ENCODE data around the gene BAZ1A. TPM values are rescaled to one million over a fixed set of nuclear protein-coding genes. Genes with fewer than 3 reads are reported as not detected.

BAZ1A gene
- total RNA-seq, 1 experiment from 2014 or later: 28.2 TPM

- CTCF ChIA-PET: no interaction called here
- Mint-ChIP-seq H3K27ac (no peak overlapping the region), H3K9me3 (peaks cover 13% of the 10 kb centered on the region), H3K36me3 (peaks cover 21% of the 10 kb centered on the region), H3K4me3 (no peak overlapping the region), H3K27me3 (ENCODE audit: low read depth) (no peaks in the 10 kb centered on the region), H3K4me1 (no peaks in the 10 kb centered on the region)
- TF ChIP-seq E2F5 (CRISPR knock-in tag; IDR thresholded peaks at IDR 0.05) (no peak), GABPB1 (CRISPR knock-in tag; IDR thresholded peaks at IDR 0.05) (no peak), SMAD4 (CRISPR knock-in tag; IDR thresholded peaks at IDR 0.05) (no peak), ZSCAN18 (CRISPR knock-in tag; IDR thresholded peaks at IDR 0.05) (no peak), HMGA2 (CRISPR knock-in tag; IDR thresholded peaks at IDR 0.05) (no peak), NR2C2 (CRISPR knock-in tag; IDR thresholded peaks at IDR 0.05) (no peak), IRF2 (CRISPR knock-in tag; IDR thresholded peaks at IDR 0.05; ENCODE audit: borderline replicate concordance, low read depth) (no peak), RELA (CRISPR knock-in tag; IDR thresholded peaks at IDR 0.05; ENCODE audit: borderline replicate concordance) (no peak), CBFB (CRISPR knock-in tag; IDR thresholded peaks at IDR 0.05; ENCODE audit: low read depth) (no peak), FOXJ3 (CRISPR knock-in tag; IDR thresholded peaks at IDR 0.05; ENCODE audit: borderline replicate concordance) (no peak), PRRX2 (CRISPR knock-in tag; IDR thresholded peaks at IDR 0.05) (no peak), IRF1 (CRISPR knock-in tag; IDR thresholded peaks at IDR 0.05) (no peak), AFF4 (CRISPR knock-in tag; IDR thresholded peaks at IDR 0.05; ENCODE audit: borderline replicate concordance) (no peak), FOXP1 (CRISPR knock-in tag; IDR thresholded peaks at IDR 0.05; ENCODE audit: borderline replicate concordance) (no peak), SOX15 (CRISPR knock-in tag; IDR thresholded peaks at IDR 0.05) (no peak)
- POLR2A ChIA-PET: no interaction called here
- DNase-seq (ENCODE audit: low spot score) (no peak), ATAC-seq (no peak)
Observed at GRCh38 chr14:34817768-34818167, 57.4 kb downstream of the BAZ1A start.

- Mint-ChIP-seq H3K27ac (no peak overlapping the region), H3K9me3 (peaks cover 11% of the 10 kb centered on the region), H3K27me3 (ENCODE audit: low read depth) (no peaks in the 10 kb centered on the region), H3K36me3 (peaks cover 23% of the 10 kb centered on the region), H3K4me3 (no peak overlapping the region), H3K4me1 (no peaks in the 10 kb centered on the region)
- POLR2A ChIA-PET: interaction anchor here (0.7 kb wide), 1 partner anchor 236 kb away, joined by 4 read pairs; the partner anchor contains the start of gene FAM177A1
- DNase-seq (ENCODE audit: low spot score): no peak
- CTCF ChIA-PET: no interaction called here
- ATAC-seq: no peak
- TF ChIP-seq IRF2 (CRISPR knock-in tag; IDR thresholded peaks at IDR 0.05; ENCODE audit: borderline replicate concordance, low read depth) (no peak), MYBL2 (CRISPR knock-in tag; IDR thresholded peaks at IDR 0.05) (no peak), HMGXB4 (CRISPR knock-in tag; IDR thresholded peaks at IDR 0.05) (no peak), CREB1 (CRISPR knock-in tag; IDR thresholded peaks at IDR 0.05) (no peak), NFATC4 (CRISPR knock-in tag; IDR thresholded peaks at IDR 0.05) (no peak), CTCF (IDR thresholded peaks at IDR 0.05) (no peak), E2F1 (CRISPR knock-in tag; IDR thresholded peaks at IDR 0.05) (no peak), CREM (CRISPR knock-in tag; IDR thresholded peaks at IDR 0.05) (no peak), JUN (CRISPR knock-in tag; IDR thresholded peaks at IDR 0.05) (no peak), ZNF138 (CRISPR knock-in tag; conservative IDR thresholded peaks at IDR 0.05) (no peak), SOX15 (CRISPR knock-in tag; IDR thresholded peaks at IDR 0.05) (no peak), FOXJ3 (CRISPR knock-in tag; IDR thresholded peaks at IDR 0.05; ENCODE audit: borderline replicate concordance) (no peak), TCF7 (CRISPR knock-in tag; IDR thresholded peaks at IDR 0.05; ENCODE audit: low read depth) (no peak), FOXP1 (CRISPR knock-in tag; IDR thresholded peaks at IDR 0.05; ENCODE audit: borderline replicate concordance) (no peak), ESRRA (CRISPR knock-in tag; IDR thresholded peaks at IDR 0.05; ENCODE audit: borderline replicate concordance) (no peak)
Observed at GRCh38 chr14:34810028-34810427, 65.1 kb downstream of the BAZ1A start.

Measured in WTC11 (cell line).